ENCODE results near the gene CCDC185. TPM values are rescaled to one million over a fixed set of nuclear protein-coding genes. Genes with fewer than 3 reads are reported as not detected.

CCDC185 gene
- total RNA-seq, 6 experiments from 2014 or later: not detected

Other genes starting within 250 kb of the CCDC185 start
- gene SUSD4, start 29.2 kb upstream of the CCDC185 start, total RNA-seq (2021; fragmentation: NEBNext Ultra II Directional; extraction: Animal tissue kit (Norgen Biotek cat#: 25700)): under 1 TPM; 0.33 to 0.96 (median 0.70) TPM